ENCODE results near the gene EME2. TPM values are rescaled to one million over a fixed set of nuclear protein-coding genes. Genes with fewer than 3 reads are reported as not detected.

The EME2 gene
- total RNA-seq, 2 donors from 2014 or later: 6.9 to 11.9 TPM

GRCh38 chr16:1807626-1808025 lies 35.0 kb downstream of the EME2 start:
- intact Hi-C loops (cut with DNase I): no loop called here
- ATAC-seq (no peak), DNase-seq (peak; percentile 12)

GRCh38 chr16:1808691-1809090 lies 36.1 kb downstream of the EME2 start:
- no peak for ATAC-seq
- intact Hi-C loops (cut with DNase I): no loop called here
- no peak for DNase-seq

GRCh38 chr16:1809281-1809801 lies 36.7 kb downstream of the EME2 start:
- intact Hi-C loops (cut with DNase I): no loop called here
- ATAC-seq (no peak), DNase-seq (peak; percentile 14)

GRCh38 chr16:1810106-1810505 lies 37.5 kb downstream of the EME2 start:
- ATAC-seq: no peak
- no peak for DNase-seq
- intact Hi-C loops (cut with DNase I): no loop called here

- DNase-seq: no peak
- intact Hi-C loops (cut with DNase I): no loop called here
- ATAC-seq: no peak
Measured at GRCh38 chr16:1810536-1810935, 37.9 kb downstream of the EME2 start.

GRCh38 chr16:1812732-1813163 lies 40.1 kb downstream of the EME2 start:
- ATAC-seq (peak; percentile 90 to 95), DNase-seq (peak; percentile 71)
- intact Hi-C loops (cut with DNase I): no loop called here

- intact Hi-C loops (cut with DNase I): no loop called here
- ATAC-seq (no peak), DNase-seq (no peak)
Measured at GRCh38 chr16:1815461-1815860, 42.9 kb downstream of the EME2 start.

GRCh38 chr16:1816396-1817275 lies 44.0 kb downstream of the EME2 start:
- intact Hi-C loops (cut with DNase I): no loop called here
- ATAC-seq (no peak), DNase-seq (no peak)

GRCh38 chr16:1817276-1817589 lies 44.6 kb downstream of the EME2 start:
- intact Hi-C loops (cut with DNase I): no loop called here
- ATAC-seq: no peak
- no peak for DNase-seq

GRCh38 chr16:1817716-1818115 lies 45.1 kb downstream of the EME2 start:
- ATAC-seq (no peak), DNase-seq (no peak)
- intact Hi-C loops (cut with DNase I): no loop called here

- no peak for DNase-seq
- peak in 1 of 2 donors; percentile 6 for ATAC-seq
- intact Hi-C loops (cut with DNase I): no loop called here
Measured at GRCh38 chr16:1818204-1818872, 45.7 kb downstream of the EME2 start.

GRCh38 chr16:1818873-1819525 lies 46.4 kb downstream of the EME2 start:
- DNase-seq (no peak), ATAC-seq (no peak)
- intact Hi-C loops (cut with DNase I): no loop called here

- no peak for DNase-seq
- intact Hi-C loops (cut with DNase I): no loop called here
- ATAC-seq: no peak
Measured at GRCh38 chr16:1819611-1820010, 47.0 kb downstream of the EME2 start.

GRCh38 chr16:1820096-1820945 lies 47.7 kb downstream of the EME2 start:
- DNase-seq (no peak), ATAC-seq (no peak)
- intact Hi-C loops (cut with DNase I): no loop called here

GRCh38 chr16:1820946-1821290 lies 48.3 kb downstream of the EME2 start:
- intact Hi-C loops (cut with DNase I): no loop called here
- ATAC-seq (no peak), DNase-seq (no peak)

- DNase-seq (no peak), ATAC-seq (no peak)
- intact Hi-C loops (cut with DNase I): no loop called here
Measured at GRCh38 chr16:1821861-1822611, 49.4 kb downstream of the EME2 start.

GRCh38 chr16:1822801-1823200 lies 50.2 kb downstream of the EME2 start:
- ATAC-seq (no peak), DNase-seq (no peak)
- intact Hi-C loops (cut with DNase I): no loop called here

GRCh38 chr16:1823821-1824220 lies 51.2 kb downstream of the EME2 start:
- ATAC-seq (no peak), DNase-seq (no peak)
- intact Hi-C loops (cut with DNase I): no loop called here
